GM12872 (cell line): ENCODE measurements around the gene ACP6.

ENCODE experiments used
- CTCF ChIP-seq: IDR thresholded peaks from 3 replicates; pipeline ENCODE4 v1.5.1; 2011; ENCODE audit warnings: low read depth, mild to moderate bottlenecking, low read length, moderate library complexity; ENCODE audit not compliant: insufficient read depth

ACP6 gene

DNA sequence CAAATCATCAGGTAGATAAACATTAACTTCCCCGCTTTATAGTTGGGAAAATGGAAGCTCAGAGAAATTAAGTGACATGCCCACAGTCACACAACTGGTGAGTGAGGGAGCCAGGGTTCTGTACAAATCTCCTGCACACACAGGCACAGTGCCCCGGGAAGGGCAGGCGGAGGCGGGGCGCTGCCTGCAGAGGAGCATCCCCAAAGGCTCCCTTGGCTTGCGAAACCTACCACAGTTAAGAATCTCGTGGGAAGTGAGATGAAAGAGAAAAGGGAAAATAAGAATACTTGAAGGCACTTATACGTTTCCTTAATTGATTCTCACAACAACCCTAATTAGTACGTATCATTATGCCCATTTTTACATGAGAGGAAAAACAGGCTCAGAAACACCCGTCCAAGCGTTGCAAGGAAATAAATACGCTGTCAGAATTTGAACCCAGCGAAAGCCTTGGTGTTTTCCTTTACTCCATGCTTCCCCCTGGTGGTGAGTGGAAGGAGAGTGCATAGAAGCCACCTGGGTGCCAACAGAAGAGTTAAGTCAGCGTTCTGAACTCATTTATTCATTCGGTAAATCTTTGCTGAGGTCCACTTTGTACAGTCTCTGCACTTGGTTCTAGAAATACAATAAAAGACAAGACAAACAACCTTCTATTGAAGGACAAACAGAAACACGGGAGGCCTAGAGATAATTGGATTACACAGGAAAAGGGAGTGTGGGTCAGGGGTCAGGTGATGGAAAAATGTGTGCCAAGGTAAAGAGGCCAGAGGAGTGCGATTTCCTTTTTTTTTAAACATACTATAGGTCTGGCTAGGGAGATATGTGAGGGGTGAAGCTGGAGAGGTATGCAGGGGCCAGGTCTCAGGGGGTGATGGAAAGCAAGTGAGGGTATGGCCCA, 28.4 kb downstream of the ACP6 start:
- TF ChIP-seq CTCF: peak; percentile 88

- no peak for TF ChIP-seq CTCF
Observed at GRCh38 chr1:147641291-147641690, 29.0 kb downstream of the ACP6 start.

- TF ChIP-seq CTCF: peak; percentile 97
Observed at GRCh38 chr1:147640553-147641165, 29.7 kb downstream of the ACP6 start.

GRCh38 chr1:147636314-147636713, 34.0 kb downstream of the ACP6 start:
- no peak for TF ChIP-seq CTCF

DNA sequence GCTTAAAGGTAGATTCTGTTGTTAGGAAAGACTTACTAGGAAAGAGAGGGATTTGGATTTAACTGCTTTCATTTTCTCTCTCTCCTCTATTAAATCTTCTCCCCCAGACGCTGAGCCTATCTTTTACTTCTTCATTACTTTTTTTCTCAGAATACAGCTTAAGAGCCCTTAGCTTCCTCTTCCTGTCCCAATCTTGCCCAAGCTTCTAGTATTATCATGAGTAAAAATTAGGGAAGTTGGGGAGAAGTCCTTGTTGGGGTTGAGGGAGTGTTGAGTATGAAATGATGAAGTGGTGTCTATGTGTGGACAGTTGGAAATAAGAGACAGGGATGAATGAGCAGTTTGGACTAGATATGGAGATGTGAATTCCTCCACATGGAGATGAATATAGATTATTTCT, 35.0 kb downstream of the ACP6 start:
- no peak for TF ChIP-seq CTCF

DNA sequence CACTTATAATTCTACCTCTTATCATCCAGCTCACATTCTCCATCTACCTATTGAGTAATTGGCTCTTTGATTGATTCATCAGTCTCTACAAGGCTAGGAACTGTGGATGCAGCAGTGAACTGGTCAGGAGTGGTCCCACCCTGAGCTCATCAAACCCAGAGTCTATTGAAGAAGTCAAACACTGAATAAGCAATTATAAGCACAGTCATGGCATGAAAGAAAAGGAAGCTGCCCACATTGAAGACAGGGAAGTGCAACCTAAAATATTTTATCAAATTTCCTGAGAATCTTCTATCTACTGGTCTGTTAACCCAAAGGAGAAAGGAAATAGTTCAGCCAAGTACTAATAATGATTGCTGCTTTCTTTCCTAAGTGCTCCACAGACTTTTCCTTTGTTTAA, 35.7 kb downstream of the ACP6 start:
- no peak for TF ChIP-seq CTCF

GRCh38 chr1:147633759-147634158, 36.6 kb downstream of the ACP6 start:
- no peak for TF ChIP-seq CTCF
